Erythroblast (primary cell): ENCODE measurements around the gene CLC.

Experiments
- GATA1 ChIP-seq: IDR thresholded peaks from 2 replicates; pipeline ENCODE4 v1.6.1; 2011; ENCODE audit warnings: low read depth, mild to moderate bottlenecking, control low read depth, low read length, moderate library complexity
- POLR2A ChIP-seq: IDR thresholded peaks from 2 replicates; pipeline ENCODE4 v1.6.1; 2011; ENCODE audit warnings: mild to moderate bottlenecking, low read length

- TF ChIP-seq POLR2A = no peak
- no peak for TF ChIP-seq GATA1
Observed at GRCh38 chr19:39768334-39768733, 30.5 kb upstream of the CLC start.
